Ecto neural progenitor cell (in vitro differentiated cells): ENCODE data around the gene MYPOP.
"Not testable (repeated sequence)": the region's sequence is repeated elsewhere in the genome, so short reads cannot be mapped to it uniquely, and the experiment has no call there.

ENCODE experiments used
- DNase-seq: peaks from one replicate; pipeline ENCODE4 v3.0.0-alpha.2; 2018; ENCODE audit warnings: low spot score

The MYPOP gene

GRCh38 chr19:45883881-45884681, 18.3 kb downstream of the MYPOP start:
- DNase-seq = no peak

GRCh38 chr19:45883586-45883880, 18.9 kb downstream of the MYPOP start:
- no peak for DNase-seq

GRCh38 chr19:45882652-45883585, 19.5 kb downstream of the MYPOP start:
- DNase-seq = peak; percentile 93

DNA sequence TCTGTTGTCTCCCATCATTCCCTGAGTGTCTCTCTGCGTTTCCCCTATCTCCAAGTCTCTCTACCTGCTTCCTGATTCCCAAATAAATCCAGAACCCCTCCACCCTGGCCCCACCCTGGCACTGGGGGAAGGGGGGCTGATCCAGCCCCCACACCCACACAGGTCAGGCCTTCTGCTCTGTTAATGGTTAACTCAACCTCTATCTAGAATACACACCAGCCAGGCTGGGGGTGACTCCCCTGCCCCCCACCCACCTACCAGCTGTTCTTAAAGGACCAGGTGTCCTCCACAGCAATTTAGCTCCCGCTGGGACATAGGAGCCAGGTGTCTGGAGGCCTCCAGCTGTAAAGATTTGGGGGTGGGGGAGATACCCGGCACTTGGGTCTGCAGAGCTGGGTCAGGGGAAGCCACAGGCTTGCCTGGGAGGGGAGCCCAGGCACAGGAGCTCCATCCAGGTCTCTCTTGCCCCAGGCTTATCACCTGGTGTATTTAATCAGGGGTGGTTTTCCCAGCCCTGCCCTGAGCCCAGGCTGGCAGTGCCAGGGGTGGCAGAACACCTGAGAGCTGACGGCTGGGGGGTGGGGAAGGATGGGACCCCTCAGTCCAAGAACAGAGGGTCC, 20.4 kb downstream of the MYPOP start:
- DNase-seq = no peak

DNA sequence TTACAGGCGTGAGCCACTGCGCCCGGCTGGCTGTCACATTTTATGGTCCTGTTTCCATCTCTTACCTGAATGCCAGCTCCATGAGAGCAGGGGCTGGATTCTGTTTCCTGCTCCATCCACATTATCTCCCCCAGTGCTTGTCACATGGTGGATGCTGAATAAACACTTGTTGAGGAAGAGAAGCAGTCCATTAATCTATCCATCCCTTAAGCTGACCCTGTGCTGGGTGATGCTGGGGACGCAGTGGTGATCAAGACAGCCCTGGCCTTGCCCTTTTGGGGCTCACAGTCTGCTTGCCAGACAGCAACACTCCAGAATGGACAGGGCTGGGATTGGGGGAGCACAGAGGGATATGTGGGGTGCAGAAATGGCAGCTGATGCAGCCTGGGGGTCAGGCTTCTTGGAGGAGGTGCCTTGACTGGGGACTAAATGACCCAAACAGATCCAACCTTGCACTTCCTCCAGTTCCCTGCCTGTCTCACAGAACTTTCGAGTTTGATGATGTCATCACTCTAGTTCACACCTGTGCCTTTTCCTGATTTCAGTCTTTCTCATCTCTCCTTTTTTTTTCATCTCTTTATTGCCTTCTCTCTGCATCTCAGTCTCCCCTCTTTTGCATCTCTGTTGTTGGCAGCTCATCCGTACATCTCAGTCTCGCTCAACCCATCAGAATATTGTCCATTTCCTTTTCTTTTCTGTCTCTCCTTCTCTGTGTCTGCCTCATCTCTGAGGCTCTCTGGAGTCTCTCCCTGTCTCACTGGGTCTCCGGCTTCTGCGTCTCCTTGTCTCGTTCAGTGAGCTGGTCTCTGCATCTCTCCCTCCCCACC, 21.1 kb downstream of the MYPOP start:
- no peak for DNase-seq

DNA sequence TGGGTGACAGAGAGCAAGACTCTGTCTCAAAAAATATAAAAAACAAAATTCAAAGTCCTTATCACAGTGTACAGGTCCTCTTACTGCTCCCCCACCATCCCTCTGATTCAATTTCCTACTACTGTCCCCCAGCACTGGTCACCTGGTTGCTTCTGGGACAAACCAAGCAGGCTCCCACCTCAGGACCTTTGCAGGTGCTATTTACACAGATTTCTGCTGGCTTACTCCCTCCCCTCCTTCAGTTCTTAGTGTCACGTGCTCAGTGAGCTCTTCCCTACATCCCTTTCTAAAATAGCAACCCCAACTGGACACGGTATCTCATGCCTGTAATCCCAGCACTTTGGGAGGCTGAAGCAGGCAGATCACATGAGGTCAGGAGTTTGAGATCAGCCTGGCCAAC, 22.4 kb downstream of the MYPOP start:
- no peak for DNase-seq

DNA sequence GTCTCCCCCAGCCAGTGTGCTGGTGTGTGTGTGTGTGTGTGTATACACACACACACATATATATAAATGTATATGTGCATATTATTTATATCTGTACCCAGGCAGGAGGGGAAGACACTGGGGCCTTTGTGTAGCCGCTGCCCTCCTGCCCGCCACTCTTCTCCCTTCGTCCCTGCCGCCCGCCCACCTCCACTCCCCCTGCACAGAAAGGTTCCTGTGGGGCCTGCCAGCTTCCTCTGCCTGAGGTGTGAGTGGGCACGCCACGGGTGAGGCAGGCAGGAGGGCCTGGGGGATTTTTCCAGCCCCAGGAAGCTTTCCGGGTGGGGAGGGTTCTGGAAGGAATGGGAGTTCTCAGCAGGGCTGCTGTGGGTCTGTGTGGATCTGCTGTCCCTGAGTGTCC, 23.4 kb downstream of the MYPOP start:
- DNase-seq = no peak

DNA sequence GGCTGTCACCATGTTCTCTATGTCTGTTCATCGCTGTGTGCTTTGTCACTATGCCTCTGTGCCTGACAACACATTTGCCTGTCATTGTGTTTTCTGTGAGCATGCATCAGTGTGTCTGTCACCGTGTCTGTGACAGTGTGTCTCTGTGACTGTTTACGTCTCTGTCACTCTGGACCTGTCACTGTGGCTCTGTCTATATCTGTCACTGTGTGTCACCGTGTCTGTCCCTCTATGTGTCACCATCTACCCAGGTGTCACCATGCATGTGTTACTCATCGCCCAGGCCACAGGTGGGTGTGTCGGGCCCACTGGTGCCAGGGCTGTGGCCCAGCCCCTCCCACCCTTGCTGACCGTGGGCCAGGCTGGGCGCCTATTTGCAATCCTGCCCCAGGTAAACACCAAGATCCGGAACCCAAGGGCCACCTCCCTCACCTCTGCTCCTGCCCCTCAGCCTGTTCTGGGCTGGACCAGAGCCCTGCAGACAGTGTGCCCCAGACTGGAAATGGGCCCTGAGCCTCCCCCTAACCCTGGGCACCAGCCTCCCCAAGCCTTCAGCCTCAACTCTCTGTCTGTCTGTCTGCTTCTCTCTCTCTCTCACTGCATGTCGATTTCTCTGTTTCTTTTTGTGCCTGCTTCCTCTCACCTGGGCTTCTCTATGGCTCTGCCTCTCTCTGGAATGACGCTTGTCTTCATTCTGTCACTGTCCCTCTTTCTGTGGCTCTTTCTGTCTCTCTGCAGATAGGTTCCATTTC, 24.2 kb downstream of the MYPOP start:
- no peak for DNase-seq

GRCh38 chr19:45876411-45877197, 25.8 kb downstream of the MYPOP start:
- DNase-seq = peak; percentile 66

GRCh38 chr19:45876161-45876410, 26.3 kb downstream of the MYPOP start:
- DNase-seq = no peak

DNA sequence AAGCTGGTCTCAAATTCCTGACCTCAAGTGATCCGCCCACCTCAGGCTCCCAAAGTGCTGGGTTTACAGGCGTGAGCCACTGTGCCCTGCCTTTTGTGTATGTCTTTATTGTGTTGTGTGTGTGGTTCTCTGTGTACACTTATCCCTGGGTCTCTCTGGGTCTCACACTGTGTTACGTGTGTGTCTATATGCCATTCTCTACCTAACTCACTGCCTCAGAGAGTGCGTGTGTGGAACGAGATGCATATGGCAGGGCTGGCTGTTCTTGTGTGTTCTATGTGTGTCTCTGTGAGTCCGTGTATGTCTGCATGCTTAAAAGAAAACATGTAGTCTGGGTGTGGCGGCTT, 27.8 kb downstream of the MYPOP start:
- DNase-seq = no peak

- no peak for DNase-seq
Measured at GRCh38 chr19:45873219-45873772, 29.1 kb downstream of the MYPOP start.

GRCh38 chr19:45872095-45872919, 30.1 kb downstream of the MYPOP start:
- DNase-seq = no peak

- DNase-seq = no peak
Measured at GRCh38 chr19:45870798-45871197, 31.6 kb downstream of the MYPOP start.

DNA sequence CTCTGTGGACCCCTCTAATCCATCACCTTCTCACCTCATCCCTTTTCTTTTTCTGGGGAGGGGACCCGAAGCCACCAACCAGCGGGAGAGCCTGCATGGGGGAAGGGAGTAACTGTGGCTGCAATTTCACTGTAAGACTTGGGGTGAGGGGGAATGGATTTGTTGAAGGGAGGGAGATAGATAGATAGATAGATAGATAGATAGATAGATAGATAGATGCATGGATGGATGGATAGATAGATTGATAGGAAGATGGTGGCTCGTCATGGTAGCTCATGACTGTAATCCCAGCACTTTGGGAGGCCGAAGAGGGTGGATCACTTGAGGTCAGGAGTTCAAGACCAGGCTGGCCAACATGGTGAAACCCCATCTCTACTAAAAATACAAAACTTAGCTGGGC, 35.2 kb downstream of the MYPOP start:
- DNase-seq = not testable (repeated sequence)

GRCh38 chr19:45866400-45867176, 35.8 kb downstream of the MYPOP start:
- no peak for DNase-seq

DNA sequence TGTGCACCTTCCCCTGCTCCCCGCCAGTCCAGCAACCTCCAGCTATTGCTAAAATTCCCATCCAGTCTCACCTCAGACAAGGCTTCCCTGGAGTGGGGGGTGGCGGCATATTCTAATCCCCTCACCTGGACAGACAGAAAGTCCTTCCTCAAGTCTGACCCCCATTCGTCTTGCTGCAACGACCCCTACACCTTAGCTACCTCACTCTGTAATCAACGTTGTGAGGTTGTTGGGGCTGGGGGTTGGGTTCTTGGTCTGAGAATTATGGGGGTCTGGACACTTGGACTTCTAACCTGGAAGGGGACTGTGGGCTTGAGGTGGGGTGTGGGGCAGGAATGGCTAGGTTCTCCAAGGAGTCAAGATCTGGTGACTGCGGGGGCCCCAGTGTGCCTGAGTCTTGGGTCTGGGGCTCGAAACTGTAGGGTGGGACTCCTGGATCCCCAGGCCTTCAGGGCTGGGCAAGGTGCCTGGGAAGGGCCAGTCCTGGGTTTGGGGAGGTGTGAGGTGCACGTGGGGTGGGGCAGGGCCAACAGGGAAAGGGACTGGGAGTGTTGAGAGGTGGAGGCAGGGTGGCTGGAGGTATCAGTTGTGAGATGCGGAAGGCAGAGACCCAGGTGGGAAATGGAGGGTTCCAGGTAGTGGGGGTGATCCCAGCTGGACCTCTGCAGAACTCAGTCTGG, 37.0 kb downstream of the MYPOP start:
- peak; percentile 47 for DNase-seq

- DNase-seq = no peak
Measured at GRCh38 chr19:45864629-45865082, 37.8 kb downstream of the MYPOP start.
